GM12874 (cell line): ENCODE measurements around the gene ZNF221.

Experiments used
- CTCF ChIP-seq: IDR thresholded peaks from 2 replicates; pipeline ENCODE4 v1.5.1; 2011; ENCODE audit warnings: low read depth, mild to moderate bottlenecking, control low read depth, low read length, moderate library complexity; ENCODE audit not compliant: insufficient read depth

ZNF221 gene

GRCh38 chr19:43976732-43977131 is 25.7 kb downstream of the ZNF221 start:
- no peak for TF ChIP-seq CTCF

- TF ChIP-seq CTCF, result no peak
Observed at GRCh38 chr19:43983544-43983911, 32.5 kb downstream of the ZNF221 start.

GRCh38 chr19:43983912-43984686 is 33.1 kb downstream of the ZNF221 start, which contains the start of gene ZNF155:
TSS of gene ZNF155 (plus strand) at chr19:43984188. CDS start at chr19:43988544, 4,356 bp downstream.
- TF ChIP-seq CTCF, result no peak

- TF ChIP-seq CTCF, result no peak
Observed at GRCh38 chr19:43984687-43985000, 33.6 kb downstream of the ZNF221 start.

GRCh38 chr19:43997631-43998290 is 46.7 kb downstream of the ZNF221 start:
- TF ChIP-seq CTCF, result no peak

- TF ChIP-seq CTCF, result no peak
Observed at GRCh38 chr19:44002212-44002565, 51.2 kb downstream of the ZNF221 start.

GRCh38 chr19:44002566-44003460 is 51.8 kb downstream of the ZNF221 start, which contains the start of gene ZNF230:
TSS of gene ZNF230 (plus strand) at chr19:44002957. CDS start at chr19:44007079, 4,122 bp downstream.
- TF ChIP-seq CTCF, result 0 out of 2 replicates have a peak, but pooled peaks have one; percentile 4
